Liver (tissue), 3 donors: ENCODE results near the gene EFCAB10.

Experiments
- ATF3 ChIP-seq: IDR thresholded peaks from 2 replicates; pipeline ENCODE4 v1.6.1; 2016; ENCODE audit warnings: antibody characterized with exemption
- HNF4A ChIP-seq, 2 donors: conservative IDR thresholded peaks; 2 replicates each; pipeline ENCODE4 v1.6.1; 2016; ENCODE audit warnings: antibody characterized with exemption in 2 of 2, mild to moderate bottlenecking in 2 of 2
- RAD21 ChIP-seq, 2 donors: IDR thresholded peaks; 2 replicates each; pipeline ENCODE4 v1.6.1; 2016; ENCODE audit warnings: antibody characterized with exemption in 2 of 2, mild to moderate bottlenecking in 2 of 2
- TAF1 ChIP-seq: conservative IDR thresholded peaks from 2 replicates; pipeline ENCODE4 v1.6.1; 2016; ENCODE audit warnings: antibody characterized with exemption, mild to moderate bottlenecking
- TF ChIP-seq, protein P1 (sequence below): fragments of 150-350 bp; IDR thresholded peaks from 2 replicates; pipeline ENCODE4 v1.5.1; 2017; ENCODE audit warnings: improper control_type of control experiment, low read depth, low read length; ENCODE audit not compliant: missing input control
- TF ChIP-seq, protein P2 (sequence below): IDR thresholded peaks from 2 replicates; pipeline ENCODE4 v1.6.1; 2016; ENCODE audit warnings: antibody characterized with exemption, mild to moderate bottlenecking
- donor health status: healthy.
- donor health status: healthy.

- no peak for TF ChIP-seq ATF3
- TF ChIP-seq, protein P1, sequence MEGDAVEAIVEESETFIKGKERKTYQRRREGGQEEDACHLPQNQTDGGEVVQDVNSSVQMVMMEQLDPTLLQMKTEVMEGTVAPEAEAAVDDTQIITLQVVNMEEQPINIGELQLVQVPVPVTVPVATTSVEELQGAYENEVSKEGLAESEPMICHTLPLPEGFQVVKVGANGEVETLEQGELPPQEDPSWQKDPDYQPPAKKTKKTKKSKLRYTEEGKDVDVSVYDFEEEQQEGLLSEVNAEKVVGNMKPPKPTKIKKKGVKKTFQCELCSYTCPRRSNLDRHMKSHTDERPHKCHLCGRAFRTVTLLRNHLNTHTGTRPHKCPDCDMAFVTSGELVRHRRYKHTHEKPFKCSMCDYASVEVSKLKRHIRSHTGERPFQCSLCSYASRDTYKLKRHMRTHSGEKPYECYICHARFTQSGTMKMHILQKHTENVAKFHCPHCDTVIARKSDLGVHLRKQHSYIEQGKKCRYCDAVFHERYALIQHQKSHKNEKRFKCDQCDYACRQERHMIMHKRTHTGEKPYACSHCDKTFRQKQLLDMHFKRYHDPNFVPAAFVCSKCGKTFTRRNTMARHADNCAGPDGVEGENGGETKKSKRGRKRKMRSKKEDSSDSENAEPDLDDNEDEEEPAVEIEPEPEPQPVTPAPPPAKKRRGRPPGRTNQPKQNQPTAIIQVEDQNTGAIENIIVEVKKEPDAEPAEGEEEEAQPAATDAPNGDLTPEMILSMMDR, result no peak
- TF ChIP-seq, protein P2, sequence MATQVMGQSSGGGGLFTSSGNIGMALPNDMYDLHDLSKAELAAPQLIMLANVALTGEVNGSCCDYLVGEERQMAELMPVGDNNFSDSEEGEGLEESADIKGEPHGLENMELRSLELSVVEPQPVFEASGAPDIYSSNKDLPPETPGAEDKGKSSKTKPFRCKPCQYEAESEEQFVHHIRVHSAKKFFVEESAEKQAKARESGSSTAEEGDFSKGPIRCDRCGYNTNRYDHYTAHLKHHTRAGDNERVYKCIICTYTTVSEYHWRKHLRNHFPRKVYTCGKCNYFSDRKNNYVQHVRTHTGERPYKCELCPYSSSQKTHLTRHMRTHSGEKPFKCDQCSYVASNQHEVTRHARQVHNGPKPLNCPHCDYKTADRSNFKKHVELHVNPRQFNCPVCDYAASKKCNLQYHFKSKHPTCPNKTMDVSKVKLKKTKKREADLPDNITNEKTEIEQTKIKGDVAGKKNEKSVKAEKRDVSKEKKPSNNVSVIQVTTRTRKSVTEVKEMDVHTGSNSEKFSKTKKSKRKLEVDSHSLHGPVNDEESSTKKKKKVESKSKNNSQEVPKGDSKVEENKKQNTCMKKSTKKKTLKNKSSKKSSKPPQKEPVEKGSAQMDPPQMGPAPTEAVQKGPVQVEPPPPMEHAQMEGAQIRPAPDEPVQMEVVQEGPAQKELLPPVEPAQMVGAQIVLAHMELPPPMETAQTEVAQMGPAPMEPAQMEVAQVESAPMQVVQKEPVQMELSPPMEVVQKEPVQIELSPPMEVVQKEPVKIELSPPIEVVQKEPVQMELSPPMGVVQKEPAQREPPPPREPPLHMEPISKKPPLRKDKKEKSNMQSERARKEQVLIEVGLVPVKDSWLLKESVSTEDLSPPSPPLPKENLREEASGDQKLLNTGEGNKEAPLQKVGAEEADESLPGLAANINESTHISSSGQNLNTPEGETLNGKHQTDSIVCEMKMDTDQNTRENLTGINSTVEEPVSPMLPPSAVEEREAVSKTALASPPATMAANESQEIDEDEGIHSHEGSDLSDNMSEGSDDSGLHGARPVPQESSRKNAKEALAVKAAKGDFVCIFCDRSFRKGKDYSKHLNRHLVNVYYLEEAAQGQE, result no peak
- TF ChIP-seq HNF4A (conservative IDR thresholded peaks at IDR 0.05), result no peak
- no peak for TF ChIP-seq TAF1
- TF ChIP-seq RAD21 (IDR thresholded peaks at IDR 0.05), result no peak
These were observed 4.0 kb downstream of the EFCAB10 start for GRCh38 chr7:105577251-105577650.
